Adrenal gland (tissue), 12 donors: ENCODE measurements around the gene TNFRSF6B. TPM values are rescaled to one million over a fixed set of nuclear protein-coding genes. Genes with fewer than 3 reads are reported as not detected.
A peak's percentile ranks its signal among the peaks of the same experiment; 100 is the strongest.

Experiments
- DNase-seq, 7 donors: peaks; one replicate each; pipeline ENCODE4 v3.0.0-alpha.2; 2019 to 2020
- H3K27ac ChIP-seq, 5 donors: fragments of 200-600 bp; sonication (generic) in 4 of 5; 1 replicate in 3 of 5; 2 replicates in 2 of 5; pipeline versions ENCODE4 v1.5.1 to v1.8.0; 2016 to 2020; ENCODE audit warnings: mild to moderate bottlenecking in 1 of 5
- H3K27me3 ChIP-seq: fragments of 200-600 bp; 2 replicates; pipeline ENCODE4 v1.8.0; 2021
- H3K36me3 ChIP-seq, 2 donors: fragments of 200-600 bp; replicated peaks in 1 of 2; 1 replicate in 1 of 2; 2 replicates in 1 of 2; pipeline versions ENCODE4 v1.5.1 to v1.8.0; 2018 to 2022
- H3K4me1 ChIP-seq, 2 donors: fragments of 200-600 bp; replicated peaks in 1 of 2; 1 replicate in 1 of 2; 2 replicates in 1 of 2; pipeline versions ENCODE4 v1.5.1 to v1.8.0; 2018 to 2021
- H3K4me3 ChIP-seq, 4 donors: fragments of 200-600 bp; sonication (generic) in 3 of 4; one replicate each; pipeline ENCODE4 v1.5.1; 2016 to 2018
- H3K9me3 ChIP-seq, 3 donors: fragments of 200-600 bp; sonication (generic) in 1 of 3; replicated peaks in 1 of 3; 1 replicate in 2 of 3; 2 replicates in 1 of 3; pipeline versions ENCODE4 v1.5.1 to v1.8.0; 2016 to 2021
- POLR2A ChIP-seq, 2 donors: fragments of 450-650 bp; IDR thresholded peaks; one replicate each; pipeline ENCODE4 v1.6.1; 2017; ENCODE audit warnings: antibody characterized with exemption in 2 of 2, mild to moderate bottlenecking in 2 of 2, moderate library complexity in 1 of 2
- WGBS, 4 donors: extraction: QIAGEN DNeasy Blood & Tissue Kit in 2 of 4; methylation state at CpG; one replicate each; pipeline versions ENCODE4 v1.1.5 to v1.1.7; 2013 to 2017; 5-methylcytosine and 5-hydroxymethylcytosine counted together
- intact Hi-C, 2 donors: fragments of 100-400 bp; cut with DNase I; formaldehyde crosslinking; loops; one replicate each; pipeline versions ENCODE4 v1.14.1 to v1.15.0; 2022 to 2023
- polyA plus RNA-seq, 3 donors: library from polyadenylated mRNA; stranded (reverse); fragments of 200-250 nt in 2 of 3; fragments of 350-450 nt in 1 of 3; fragmentation: Illumina TruSeq in 1 of 3; extraction: RNeasy Lipid Tissue Mini Kit (QIAGEN cat#74804) in 1 of 3; gene quantifications; one replicate each; pipeline ENCODE4 v1.2.3, GENCODE V29; 2013 to 2014
- total RNA-seq, 9 donors: library from RNA; depleted of rRNA in 4 of 9; stranded (reverse); fragments of >200 nt in 4 of 9; fragments of 120-200 nt in 1 of 9; fragmentation: NEBNext Ultra II Directional in 1 of 9; extraction: Animal tissue kit (Norgen Biotek cat#: 25700) in 1 of 9; gene quantifications; one replicate each; pipeline versions ENCODE4 v1.1.0 to v1.2.4, GENCODE V29; 2013 to 2023
- TF ChIP-seq, protein P1 (sequence below), 6 experiments: fragments of 450-650 bp in 4 of 6; fragments of 200-600 bp in 2 of 6; sonication (generic) in 1 of 6; IDR thresholded peaks; 1 replicate in 5 of 6; 2 replicates in 1 of 6; pipeline versions ENCODE4 v1.5.1 to v1.8.0; 2016 to 2021; ENCODE audit warnings: antibody characterized with exemption in 6 of 6, mild to moderate bottlenecking in 2 of 6, moderate library complexity in 1 of 6
- donor health status: healthy with polysubstance abuse.
- donor health status: Bipolar disorder and iron deficiency.
- donor health status: DM: yes; HTN: yes; CAD: no.
- donor health status: DM: no; HTN: no; CAD: no.
- donor health status: DM: no; HTN: no; CAD: no.
- donor health status: DM: yes; HTN: yes; CAD: no.

The TNFRSF6B gene
- total and polyA plus RNA-seq, 12 donors, result 0.78 to 43.3 (median 3.2) TPM; not detected in 3

DNA sequence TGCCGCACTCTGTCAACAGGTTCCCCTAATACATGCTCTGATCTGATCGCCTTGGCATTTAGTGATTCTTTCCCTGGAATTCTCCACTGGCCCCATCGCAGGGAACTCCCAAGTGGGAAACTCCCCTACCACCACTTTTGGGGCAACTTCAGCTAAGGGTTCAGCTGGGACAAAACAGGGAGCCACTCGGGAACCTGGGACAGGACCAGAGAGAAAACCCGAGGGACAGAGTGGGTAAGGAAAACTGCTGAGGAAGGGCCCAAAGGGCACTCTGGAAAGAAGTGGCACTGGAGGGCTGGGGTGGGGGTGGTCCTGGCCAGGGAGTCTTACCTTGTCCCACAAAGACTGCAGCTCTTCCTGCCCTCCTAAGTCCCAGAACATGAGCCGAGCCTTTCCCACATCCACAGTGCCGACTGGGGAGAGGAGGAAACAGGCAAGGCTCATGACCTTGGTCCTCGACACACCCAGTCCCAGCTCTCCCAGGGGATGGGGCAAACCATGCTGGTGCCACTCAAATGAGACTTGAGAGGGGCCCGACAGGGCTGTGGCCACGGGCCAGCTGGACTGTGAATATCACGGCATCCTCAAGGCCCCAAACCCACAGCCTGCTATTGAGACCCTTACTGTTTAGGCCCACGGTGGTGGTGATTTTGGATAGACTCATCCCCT lies 9.7 kb downstream of the TNFRSF6B start:
- 60 to 73% (median 68%) methylated on average over 9 to 12 of the region's 12 CpGs for WGBS, 4 donors
- H3K36me3 ChIP-seq, result peaks cover 0 to 49% of the 10 kb centered on the region in 2 donors
- DNase-seq, result peak in 4 of 7 donors; percentile 20 to 56 (median 24)
- intact Hi-C loops, result loop anchor here in 1 of 2 donors (10.0 kb wide), 1 partner anchor 149 kb away; no protein-coding TSS in a partner anchor
- peak overlapping the region in 3 of 5 donors; percentile 80 to 93 (median 90) for H3K27ac ChIP-seq
- TF ChIP-seq, protein P1, sequence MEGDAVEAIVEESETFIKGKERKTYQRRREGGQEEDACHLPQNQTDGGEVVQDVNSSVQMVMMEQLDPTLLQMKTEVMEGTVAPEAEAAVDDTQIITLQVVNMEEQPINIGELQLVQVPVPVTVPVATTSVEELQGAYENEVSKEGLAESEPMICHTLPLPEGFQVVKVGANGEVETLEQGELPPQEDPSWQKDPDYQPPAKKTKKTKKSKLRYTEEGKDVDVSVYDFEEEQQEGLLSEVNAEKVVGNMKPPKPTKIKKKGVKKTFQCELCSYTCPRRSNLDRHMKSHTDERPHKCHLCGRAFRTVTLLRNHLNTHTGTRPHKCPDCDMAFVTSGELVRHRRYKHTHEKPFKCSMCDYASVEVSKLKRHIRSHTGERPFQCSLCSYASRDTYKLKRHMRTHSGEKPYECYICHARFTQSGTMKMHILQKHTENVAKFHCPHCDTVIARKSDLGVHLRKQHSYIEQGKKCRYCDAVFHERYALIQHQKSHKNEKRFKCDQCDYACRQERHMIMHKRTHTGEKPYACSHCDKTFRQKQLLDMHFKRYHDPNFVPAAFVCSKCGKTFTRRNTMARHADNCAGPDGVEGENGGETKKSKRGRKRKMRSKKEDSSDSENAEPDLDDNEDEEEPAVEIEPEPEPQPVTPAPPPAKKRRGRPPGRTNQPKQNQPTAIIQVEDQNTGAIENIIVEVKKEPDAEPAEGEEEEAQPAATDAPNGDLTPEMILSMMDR (IDR thresholded peaks at IDR 0.05), result no peak
- no peaks in the 10 kb centered on the region for H3K27me3 ChIP-seq
- no peaks in the 10 kb centered on the region for H3K9me3 ChIP-seq
- no peak overlapping the region for H3K4me3 ChIP-seq
- H3K4me1 ChIP-seq, result peaks cover 19 to 22% of the 10 kb centered on the region in 2 donors

DNA sequence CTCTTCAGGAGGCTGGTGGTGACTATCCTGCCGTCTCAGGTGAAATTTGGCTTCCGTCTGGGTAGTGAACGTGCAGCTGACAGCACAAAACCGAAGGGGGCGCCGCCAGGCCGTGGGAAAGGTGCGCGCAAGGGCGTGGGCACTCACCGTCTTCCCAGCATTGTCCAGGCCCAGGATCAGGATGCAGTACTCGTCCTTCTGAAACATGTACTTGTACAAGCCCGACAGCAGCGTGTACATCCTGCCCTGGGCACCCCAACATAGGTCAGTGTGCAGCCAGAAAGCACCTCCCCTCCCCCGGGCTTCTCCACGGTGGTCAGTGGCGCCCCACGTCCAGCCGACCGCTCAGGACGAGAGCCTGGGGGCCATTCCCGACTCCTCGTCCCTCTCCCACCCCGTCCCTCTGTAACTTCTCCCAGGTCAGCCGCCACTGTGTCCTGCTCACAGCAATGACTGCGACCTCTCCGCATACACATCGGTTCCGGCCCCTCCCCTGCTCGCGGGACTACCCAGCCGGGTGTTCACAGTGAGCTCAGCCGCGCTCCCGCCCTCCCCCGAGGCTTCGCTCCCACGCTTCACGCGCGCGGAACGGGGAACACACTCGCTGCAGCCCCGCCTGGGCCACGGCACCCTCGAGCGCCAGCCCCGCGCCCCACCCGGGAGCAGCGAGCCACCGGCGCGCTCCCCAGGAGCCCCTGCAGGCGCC lies 10.6 kb downstream of the TNFRSF6B start:
- no peaks in the 10 kb centered on the region for H3K9me3 ChIP-seq
- H3K36me3 ChIP-seq, result peaks cover 0 to 57% of the 10 kb centered on the region in 2 donors
- DNase-seq, result peak; percentile 46 to 77 (median 63)
- 3 to 12% (median 4%) methylated on average over 11 to 56 of the region's 56 CpGs for WGBS, 4 donors
- intact Hi-C loops, result loop anchor here in 1 of 2 donors (10.0 kb wide), 1 partner anchor 148 kb away; no protein-coding TSS in a partner anchor
- H3K4me1 ChIP-seq, result peaks cover 19 to 22% of the 10 kb centered on the region in 2 donors
- H3K27ac ChIP-seq, result peak overlapping the region; percentile 80 to 93 (median 90)
- peak overlapping the region; percentile 79 to 95 (median 88) for H3K4me3 ChIP-seq
- TF ChIP-seq, protein P1 (IDR thresholded peaks at IDR 0.05), result peak in 3 of 6 experiments; percentile 27 to 33 (median 30)
- TF ChIP-seq POLR2A (IDR thresholded peaks at IDR 0.05), result no peak
- H3K27me3 ChIP-seq, result no peaks in the 10 kb centered on the region

DNA sequence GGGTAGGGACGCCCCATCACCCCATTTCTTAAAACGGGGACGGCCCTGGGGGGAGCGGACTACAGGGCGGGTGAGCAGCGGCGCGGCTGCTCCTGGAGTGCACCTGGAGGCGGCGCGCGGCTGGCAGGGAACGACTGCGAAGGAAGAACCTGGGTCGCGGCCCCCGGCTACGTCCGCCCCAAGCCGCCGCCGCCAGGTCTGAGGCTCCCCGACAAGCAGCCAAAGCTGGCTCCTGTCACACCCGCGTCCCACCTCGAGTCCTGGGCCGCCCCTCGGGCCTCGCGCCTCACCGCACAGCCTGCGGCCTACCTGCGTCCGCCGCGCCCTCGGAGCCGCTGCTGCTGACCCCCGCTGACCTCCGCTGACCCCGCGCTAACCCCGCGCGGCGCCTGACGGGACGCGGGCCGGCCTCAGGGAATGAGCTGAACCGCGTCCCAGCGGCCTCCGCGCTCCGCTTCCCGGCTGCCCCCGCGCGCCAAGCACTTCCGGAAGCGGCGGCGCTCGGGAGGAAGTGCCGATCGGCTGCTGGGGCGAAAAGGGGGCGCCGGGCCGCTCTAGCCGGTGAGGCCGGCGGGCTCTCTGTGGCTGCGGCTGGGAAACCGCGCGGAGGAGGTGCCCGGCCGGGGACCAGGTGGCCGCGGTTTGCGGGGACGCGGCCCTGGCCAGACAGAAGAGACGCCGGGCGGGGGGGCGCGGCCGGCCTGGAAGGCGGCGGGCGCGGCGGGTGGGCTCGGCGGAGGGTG lies 11.3 kb downstream of the TNFRSF6B start, which contains the start of the genes ARFRP1 and ZGPAT:
TSS of gene ARFRP1 (minus strand) at position 419 of the 743 bp plus-strand sequence. CDS start 885 bp downstream, outside the sequence.
TSS of gene ZGPAT (plus strand) at position 482 of the 743 bp plus-strand sequence. CDS start 542 bp downstream, outside the sequence.
- TF ChIP-seq, protein P1 (IDR thresholded peaks at IDR 0.05), result no peak
- peak; percentile 13 to 49 for TF ChIP-seq POLR2A (IDR thresholded peaks at IDR 0.05)
- H3K4me3 ChIP-seq, result peak within 1 kb of the TSS; percentile 79 to 95 (median 88)
- peaks cover 0 to 63% of the 10 kb centered on the region in 2 donors for H3K36me3 ChIP-seq
- peak within 1 kb of the TSS; percentile 80 to 93 (median 90) for H3K27ac ChIP-seq
- intact Hi-C loops, result loop anchor here in 1 of 2 donors (10.0 kb wide), 1 partner anchor 147 kb away; no protein-coding TSS in a partner anchor
- WGBS, 4 donors, result 0 to 1% (median 1%) methylated on average over 1 to 98 of the region's 98 CpGs
- no peaks in the 10 kb centered on the region for H3K27me3 ChIP-seq
- DNase-seq, result peak; percentile 87 to 93 (median 89)
- H3K9me3 ChIP-seq, result no peaks in the 10 kb centered on the region
- H3K4me1 ChIP-seq, result peaks cover 19 to 22% of the 10 kb centered on the region in 2 donors
